Coronary artery (tissue), 2 donors: Measurements from ENCODE around the gene SLF2.
A peak's percentile ranks its signal among the peaks of the same experiment; 100 is the strongest.

Source experiments
- DNase-seq: peaks from one replicate; pipeline ENCODE4 v3.0.0-alpha.2; 2017; ENCODE audit warnings: low spot score
- H3K27ac ChIP-seq, 2 donors: fragments of 200-600 bp; sonication (generic); one replicate each; pipeline ENCODE4 v1.5.1; 2016 to 2019
- H3K4me3 ChIP-seq: fragments of 200-600 bp; sonication (generic); 2 replicates; pipeline ENCODE4 v1.5.1; 2016; ENCODE audit warnings: mild to moderate bottlenecking, moderate library complexity
- CTCF ChIP-seq: fragments of 200-600 bp; sonication (generic); IDR thresholded peaks from one replicate; pipeline ENCODE4 v1.5.1; 2019; ENCODE audit warnings: antibody characterized with exemption

Gene SLF2

GRCh38 chr10:100911472-100911871 is 1.3 kb upstream of the SLF2 start:
- no peak for TF ChIP-seq CTCF
- no peak overlapping the region for H3K27ac ChIP-seq
- DNase-seq = no peak
- H3K4me3 ChIP-seq = no peak overlapping the region

- H3K4me3 ChIP-seq = peak overlapping the region; percentile 84
- H3K27ac ChIP-seq = peak overlapping the region; percentile 82 to 94
- DNase-seq = no peak
- TF ChIP-seq CTCF = no peak
Measured at GRCh38 chr10:100912013-100912604, 654 bp upstream of the SLF2 start.

GRCh38 chr10:100913470-100913865 is 705 bp downstream of the SLF2 start:
- Histone ChIP-seq H3K4me3 (peak overlapping the region; percentile 84), H3K27ac (peak overlapping the region; percentile 82 to 94)
- DNase-seq = no peak
- TF ChIP-seq CTCF = no peak

- no peak overlapping the region for H3K4me3 ChIP-seq
- H3K27ac ChIP-seq = no peak overlapping the region
- no peak for TF ChIP-seq CTCF
- DNase-seq = no peak
Measured at GRCh38 chr10:100917071-100917470, 4.3 kb downstream of the SLF2 start.

GRCh38 chr10:100923580-100923979 is 10.8 kb downstream of the SLF2 start:
- H3K4me3 ChIP-seq = no peak overlapping the region
- no peak for TF ChIP-seq CTCF
- no peak overlapping the region for H3K27ac ChIP-seq
- no peak for DNase-seq

- H3K4me3 ChIP-seq = no peak overlapping the region
- DNase-seq = no peak
- no peak overlapping the region for H3K27ac ChIP-seq
- TF ChIP-seq CTCF = no peak
Measured at GRCh38 chr10:100927266-100927665, 14.5 kb downstream of the SLF2 start.

GRCh38 chr10:100928039-100928438 is 15.3 kb downstream of the SLF2 start:
- DNase-seq = no peak
- Histone ChIP-seq H3K27ac (no peak overlapping the region), H3K4me3 (no peak overlapping the region)
- no peak for TF ChIP-seq CTCF
